ENCODE data around the gene ITGA8. TPM values are rescaled to one million over a fixed set of nuclear protein-coding genes. Genes with fewer than 3 reads are reported as not detected.

ITGA8 gene
- total and polyA plus RNA-seq, 2 of the 4 experiments (the other 2 are of a cell fraction) = under 0.01 to 0.02 TPM

- ATAC-seq (ENCODE audit: low read depth) = no peak
- H3K4me3 ChIP-seq (ENCODE audit: insufficient read depth, low read depth, low read length) = no peak overlapping the region
- H4K91ac ChIP-seq (ENCODE audit: insufficient read depth, low read depth, low read length) = no peak overlapping the region
- H2BK20ac ChIP-seq (ENCODE audit: low read depth, low read length) = no peak overlapping the region
- no peaks in the 10 kb centered on the region for H3K4me1 ChIP-seq (ENCODE audit: control insufficient read depth, insufficient read depth, low read length)
- no peak overlapping the region for H2BK120ac ChIP-seq (ENCODE audit: low read depth, low read length)
- no peak overlapping the region for H2AFZ ChIP-seq (replicated peaks; ENCODE audit: low read length, poor library complexity)
- H2AK5ac ChIP-seq (ENCODE audit: low read depth, low read length) = no peak overlapping the region
- H3K23ac ChIP-seq (ENCODE audit: low read depth, low read length) = no peak overlapping the region
- no peak overlapping the region for H2AK9ac ChIP-seq (replicated peaks; ENCODE audit: low read depth, low read length, poor library complexity)
- H2BK15ac ChIP-seq (ENCODE audit: low read depth, low read length) = no peak overlapping the region
- dilution Hi-C loops (cut with HindIII; ENCODE audit: low sequenced_read_pairs, unreplicated experiment) = no loop called here
- no peaks in the 10 kb centered on the region for H4K20me1 ChIP-seq (ENCODE audit: insufficient read depth, low read length)
- no peaks in the 10 kb centered on the region for H3K9me1 ChIP-seq (ENCODE audit: insufficient read depth, low read length)
- no peak for DNase-seq
- TF ChIP-seq MXI1 (IDR thresholded peaks at IDR 0.05; ENCODE audit: borderline replicate concordance, low read depth, low read length) (no peak), CEBPB (IDR thresholded peaks at IDR 0.05; ENCODE audit: low read depth, low read length) (no peak), BHLHE40 (IDR thresholded peaks at IDR 0.05; ENCODE audit: low read depth, low read length) (no peak), POLR2A (IDR thresholded peaks at IDR 0.05; ENCODE audit: low read depth, low read length) (no peak), FOS (IDR thresholded peaks at IDR 0.05; ENCODE audit: low read depth, low read length) (no peak), NFE2L2 (IDR thresholded peaks at IDR 0.05; ENCODE audit: low read depth, low read length) (no peak), RAD21 (IDR thresholded peaks at IDR 0.05; ENCODE audit: low read length) (no peak), CHD1 (IDR thresholded peaks at IDR 0.05; ENCODE audit: low read depth, low read length) (no peak), MAFK (IDR thresholded peaks at IDR 0.05; ENCODE audit: low read depth, low read length) (no peak), CTCF (conservative IDR thresholded peaks at IDR 0.05; ENCODE audit: low read depth, low read length) (no peak), MAZ (IDR thresholded peaks at IDR 0.05; ENCODE audit: borderline replicate concordance, low read depth, low read length) (no peak), RFX5 (IDR thresholded peaks at IDR 0.05; ENCODE audit: low read depth, low read length) (no peak), SMC3 (IDR thresholded peaks at IDR 0.05; ENCODE audit: low read depth, low read length) (no peak), RCOR1 (IDR thresholded peaks at IDR 0.05; ENCODE audit: insufficient replicate concordance, low read length) (no peak)
- TF ChIP-seq, protein P1, sequence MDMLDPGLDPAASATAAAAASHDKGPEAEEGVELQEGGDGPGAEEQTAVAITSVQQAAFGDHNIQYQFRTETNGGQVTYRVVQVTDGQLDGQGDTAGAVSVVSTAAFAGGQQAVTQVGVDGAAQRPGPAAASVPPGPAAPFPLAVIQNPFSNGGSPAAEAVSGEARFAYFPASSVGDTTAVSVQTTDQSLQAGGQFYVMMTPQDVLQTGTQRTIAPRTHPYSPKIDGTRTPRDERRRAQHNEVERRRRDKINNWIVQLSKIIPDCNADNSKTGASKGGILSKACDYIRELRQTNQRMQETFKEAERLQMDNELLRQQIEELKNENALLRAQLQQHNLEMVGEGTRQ (IDR thresholded peaks at IDR 0.05; ENCODE audit: low read depth, low read length) = no peak
- TF ChIP-seq, protein P2, sequence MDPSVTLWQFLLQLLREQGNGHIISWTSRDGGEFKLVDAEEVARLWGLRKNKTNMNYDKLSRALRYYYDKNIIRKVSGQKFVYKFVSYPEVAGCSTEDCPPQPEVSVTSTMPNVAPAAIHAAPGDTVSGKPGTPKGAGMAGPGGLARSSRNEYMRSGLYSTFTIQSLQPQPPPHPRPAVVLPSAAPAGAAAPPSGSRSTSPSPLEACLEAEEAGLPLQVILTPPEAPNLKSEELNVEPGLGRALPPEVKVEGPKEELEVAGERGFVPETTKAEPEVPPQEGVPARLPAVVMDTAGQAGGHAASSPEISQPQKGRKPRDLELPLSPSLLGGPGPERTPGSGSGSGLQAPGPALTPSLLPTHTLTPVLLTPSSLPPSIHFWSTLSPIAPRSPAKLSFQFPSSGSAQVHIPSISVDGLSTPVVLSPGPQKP (IDR thresholded peaks at IDR 0.05; ENCODE audit: borderline replicate concordance, low read depth, low read length) = no peak
- H2BK5ac ChIP-seq (ENCODE audit: low read depth, low read length, poor library complexity, severe bottlenecking) = no peak overlapping the region
- WGBS, 2 experiments (ENCODE audit: extremely low coverage in 2 of 2, insufficient read length in 1 of 2) = 83% methylated on average over 1 of the region's 3 CpGs; no CpG with 5 or more reads in 1 of the 2 experiments
- intact Hi-C loops (cut with micrococcal nuclease) = no loop called here
- no peak overlapping the region for H3K4me2 ChIP-seq (ENCODE audit: low read depth, low read length)
- ChIA-PET POLR2A (ENCODE audit: unreplicated experiment) (interaction anchor here (0.5 kb wide), 1 partner anchor 27 kb away, joined by 3 read pairs; no protein-coding TSS in a partner anchor), CTCF (interaction anchor here (1.4 kb wide), 1 partner anchor 309 kb away, joined by 3 read pairs; no protein-coding TSS in a partner anchor)
- H4K8ac ChIP-seq (ENCODE audit: low read depth in 2 of 2, low read length in 2 of 2) = no peak overlapping the region
- BruUV-seq (replicated peaks) = no TSS peak
- no peak overlapping the region for H3K18ac ChIP-seq (ENCODE audit: low read depth, low read length)
- no peak overlapping the region for H3K27ac ChIP-seq (ENCODE audit: insufficient read depth, low read length)
- no peaks in the 10 kb centered on the region for H3K36me3 ChIP-seq (ENCODE audit: control insufficient read depth, insufficient read depth, low read length)
- H3K14ac ChIP-seq (replicated peaks; ENCODE audit: low read depth, low read length) = no peak overlapping the region
- no peaks in the 10 kb centered on the region for H3K79me1 ChIP-seq (ENCODE audit: low read depth in 1 of 2, low read length in 2 of 2)
- peaks cover 16% of the 10 kb centered on the region for H3K27me3 ChIP-seq (ENCODE audit: control insufficient read depth, insufficient read depth, low read length)
- H3K9ac ChIP-seq (ENCODE audit: low read depth, low read length) = no peak overlapping the region
- in situ Hi-C loops (cut with MboI; ENCODE audit: low sequenced_read_pairs) = no loop called here
- no peak overlapping the region for H3K4ac ChIP-seq (ENCODE audit: low read depth, low read length)
- no peak overlapping the region for H3K56ac ChIP-seq (ENCODE audit: extremely low read depth, insufficient read depth, low read length)
- no peaks in the 10 kb centered on the region for H3K9me3 ChIP-seq (ENCODE audit: control insufficient read depth, insufficient read depth, low read length)
- no peak overlapping the region for H4K5ac ChIP-seq (ENCODE audit: low read depth, low read length)
Observed at GRCh38 chr10:15742836-15743235, 23.1 kb upstream of the ITGA8 start.
